Measurements from ENCODE around the gene POLN. TPM values are rescaled to one million over a fixed set of nuclear protein-coding genes. Genes with fewer than 3 reads are reported as not detected.
A peak's percentile ranks its signal among the peaks of the same experiment; 100 is the strongest.

POLN gene
- total and polyA plus RNA-seq, 2 donors: 1.0 to 3.1 TPM

GRCh38 chr4:2255501-2256155, 13.7 kb upstream of the POLN start:
- Histone ChIP-seq H3K27ac (ENCODE audit: low read depth) (peak overlapping the region; percentile 13), H3K4me1 (ENCODE audit: insufficient read depth) (no peaks in the 10 kb centered on the region), H3K4me3 (ENCODE audit: low read depth, low read length) (no peak overlapping the region), H3K36me3 (ENCODE audit: insufficient read depth) (no peaks in the 10 kb centered on the region)
- WGBS: 38% methylated on average over 18 of the region's 18 CpGs
- no peak for DNase-seq (ENCODE audit: extremely low spot score)

DNA sequence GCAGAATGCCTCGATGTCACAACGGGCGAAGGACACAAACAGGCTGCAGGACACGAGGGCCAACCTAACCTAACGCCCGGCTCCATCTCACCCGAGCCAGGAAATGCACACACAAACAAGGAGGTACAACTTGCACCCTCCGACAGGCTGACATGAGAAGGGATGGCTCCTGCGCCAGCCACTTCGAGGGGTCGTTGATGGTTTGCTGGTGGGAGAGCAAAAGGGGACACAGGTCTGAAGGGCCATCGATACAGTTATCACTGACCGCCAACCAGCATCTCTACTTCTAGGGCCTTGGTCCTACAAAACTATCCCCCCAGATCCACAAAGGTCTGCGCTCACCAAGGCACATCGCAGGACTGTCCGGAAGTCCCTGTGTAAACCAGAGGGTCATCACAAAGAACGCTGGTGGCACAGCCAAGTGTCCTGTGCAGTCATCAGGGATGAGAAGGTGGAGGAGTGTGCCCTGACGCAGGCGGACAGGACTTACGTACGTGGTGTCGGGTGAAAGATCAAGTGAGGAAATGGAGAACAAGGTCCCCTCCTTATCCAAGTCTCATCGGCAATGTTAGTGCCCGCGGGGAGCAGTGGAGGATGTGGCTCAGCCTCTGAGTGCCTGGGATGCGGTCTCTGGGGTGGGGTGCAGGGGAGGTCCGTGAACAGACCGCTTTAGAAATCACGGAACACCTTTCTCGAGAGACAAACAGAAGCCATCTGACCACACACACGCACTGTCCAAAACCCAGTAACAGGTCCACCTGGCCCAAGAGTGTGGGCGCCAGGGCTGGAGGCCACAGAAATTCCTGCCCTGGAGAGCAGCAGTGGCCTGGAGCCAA, 13.0 kb upstream of the POLN start:
- no peak overlapping the region for H3K4me3 ChIP-seq (ENCODE audit: low read depth, low read length)
- no peak for DNase-seq (ENCODE audit: extremely low spot score)

DNA sequence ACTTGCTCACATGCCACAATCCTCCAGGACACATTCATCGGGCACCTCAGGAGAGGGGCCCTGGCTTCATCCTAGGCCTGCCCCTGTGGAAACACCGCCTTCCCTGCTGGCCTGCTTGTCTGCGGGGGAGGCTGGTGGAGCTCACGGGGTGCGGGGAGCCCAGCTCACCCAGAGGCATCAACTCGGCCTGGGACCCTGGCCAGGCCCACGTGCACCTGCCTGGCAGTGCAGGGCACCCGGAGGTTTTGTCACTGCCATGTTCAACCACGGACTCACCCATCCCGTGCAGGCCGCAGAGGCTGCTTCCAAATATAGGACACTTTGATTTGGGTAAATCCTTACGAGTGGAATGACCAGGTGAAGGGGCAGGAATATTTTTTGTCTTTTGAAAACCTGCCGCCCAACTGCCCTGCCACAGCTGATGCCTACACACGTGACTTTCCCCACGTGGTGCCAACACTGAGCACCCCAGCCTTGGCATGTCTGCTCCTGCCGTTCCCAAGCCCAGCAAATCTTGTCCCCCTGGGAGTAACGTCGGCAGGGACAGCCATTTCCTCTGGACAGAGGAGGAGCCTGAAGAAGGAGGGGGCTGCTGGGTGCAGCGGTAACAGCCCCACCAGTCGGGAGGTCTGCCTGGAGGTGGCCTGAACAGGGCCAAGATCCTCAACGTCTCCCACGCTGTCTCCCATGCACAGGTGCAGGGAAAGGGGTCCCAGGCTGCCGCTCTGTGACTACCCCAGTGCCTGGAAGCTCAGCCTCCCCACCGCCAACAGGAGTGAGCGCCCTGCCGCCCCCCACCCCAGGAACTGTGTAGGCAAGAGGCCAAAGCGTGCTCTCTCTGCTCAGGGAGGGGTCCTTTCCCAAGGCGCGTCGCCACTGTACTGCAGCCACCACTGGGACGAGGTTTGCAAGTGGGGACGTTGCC, 11.5 kb upstream of the POLN start:
- 81% methylated on average over 32 of the region's 32 CpGs for WGBS
- Histone ChIP-seq H3K27ac (ENCODE audit: low read depth) (no peak overlapping the region), H3K4me3 (ENCODE audit: low read depth, low read length) (no peak overlapping the region), H3K4me1 (ENCODE audit: insufficient read depth) (no peaks in the 10 kb centered on the region), H3K36me3 (ENCODE audit: insufficient read depth) (peaks cover 7% of the 10 kb centered on the region)
- no peak for DNase-seq (ENCODE audit: extremely low spot score)

More for the DNA sequence above, 13.0 kb upstream of the POLN start:
- Histone ChIP-seq H3K4me1 (ENCODE audit: insufficient read depth) (no peaks in the 10 kb centered on the region), H3K36me3 (ENCODE audit: insufficient read depth) (peaks cover under 1% of the 10 kb centered on the region), H3K27ac (ENCODE audit: low read depth) (no peak overlapping the region)
- 84% methylated on average over 32 of the region's 32 CpGs for WGBS

GRCh38 chr4:2252530-2253091, 10.7 kb upstream of the POLN start:
- no peak for DNase-seq (ENCODE audit: extremely low spot score)
- H3K4me1 ChIP-seq (ENCODE audit: insufficient read depth): no peaks in the 10 kb centered on the region
- H3K4me3 ChIP-seq (ENCODE audit: low read depth, low read length): no peak overlapping the region
- 81% methylated on average over 12 of the region's 12 CpGs for WGBS
- H3K36me3 ChIP-seq (ENCODE audit: insufficient read depth): peaks cover 7% of the 10 kb centered on the region
- no peak overlapping the region for H3K27ac ChIP-seq (ENCODE audit: low read depth)

DNA sequence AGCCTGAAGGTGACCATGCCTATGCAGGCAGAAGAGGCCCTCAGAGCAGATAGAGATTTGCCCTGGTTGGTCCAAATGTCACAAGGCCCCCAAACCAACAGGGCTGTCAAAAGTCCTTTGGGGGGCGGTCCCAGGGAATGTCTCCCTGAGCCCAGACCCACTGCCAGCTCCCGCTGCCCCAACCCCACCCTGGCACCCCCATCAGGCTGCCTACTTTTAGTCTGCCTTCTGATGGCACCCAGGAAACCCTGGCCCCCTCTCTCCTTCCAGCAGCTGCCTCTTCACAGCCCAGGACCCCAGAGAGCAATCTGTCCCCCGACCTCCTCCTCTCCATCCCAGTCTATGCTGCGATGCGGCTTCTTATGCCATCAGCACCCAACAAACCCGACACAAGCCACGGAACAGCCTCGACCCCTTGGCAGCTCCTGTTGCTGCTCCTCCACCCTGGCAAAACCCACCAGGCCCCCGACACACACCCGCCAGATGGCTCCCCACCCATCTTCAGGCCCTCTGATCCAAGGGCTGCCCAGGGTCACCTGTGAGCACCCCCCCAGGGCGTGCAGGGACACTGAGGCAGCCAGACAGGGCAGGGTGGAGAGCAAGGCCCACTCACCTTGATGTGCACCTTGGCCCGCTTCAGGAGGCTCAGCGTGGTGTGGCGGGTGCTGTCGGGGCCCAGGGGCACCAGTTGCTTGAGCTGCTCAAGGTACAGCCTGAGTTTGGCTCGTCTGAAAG, 10.0 kb upstream of the POLN start:
- DNase-seq (ENCODE audit: extremely low spot score): no peak
- no peak overlapping the region for H3K27ac ChIP-seq (ENCODE audit: low read depth)
- WGBS: 90% methylated on average over 16 of the region's 16 CpGs
- H3K4me1 ChIP-seq (ENCODE audit: insufficient read depth): no peaks in the 10 kb centered on the region
- H3K4me3 ChIP-seq (ENCODE audit: low read depth, low read length): no peak overlapping the region
- peaks cover 7% of the 10 kb centered on the region for H3K36me3 ChIP-seq (ENCODE audit: insufficient read depth)

- no peak overlapping the region for H3K27ac ChIP-seq (ENCODE audit: low read depth)
- no peak overlapping the region for H3K4me3 ChIP-seq (ENCODE audit: low read depth, low read length)
- no peaks in the 10 kb centered on the region for H3K4me1 ChIP-seq (ENCODE audit: insufficient read depth)
- H3K36me3 ChIP-seq (ENCODE audit: insufficient read depth): peaks cover 7% of the 10 kb centered on the region
- DNase-seq (ENCODE audit: extremely low spot score): no peak
- 92% methylated on average over 25 of the region's 25 CpGs for WGBS
These were observed 9.3 kb upstream of the POLN start for GRCh38 chr4:2251073-2251794.

DNA sequence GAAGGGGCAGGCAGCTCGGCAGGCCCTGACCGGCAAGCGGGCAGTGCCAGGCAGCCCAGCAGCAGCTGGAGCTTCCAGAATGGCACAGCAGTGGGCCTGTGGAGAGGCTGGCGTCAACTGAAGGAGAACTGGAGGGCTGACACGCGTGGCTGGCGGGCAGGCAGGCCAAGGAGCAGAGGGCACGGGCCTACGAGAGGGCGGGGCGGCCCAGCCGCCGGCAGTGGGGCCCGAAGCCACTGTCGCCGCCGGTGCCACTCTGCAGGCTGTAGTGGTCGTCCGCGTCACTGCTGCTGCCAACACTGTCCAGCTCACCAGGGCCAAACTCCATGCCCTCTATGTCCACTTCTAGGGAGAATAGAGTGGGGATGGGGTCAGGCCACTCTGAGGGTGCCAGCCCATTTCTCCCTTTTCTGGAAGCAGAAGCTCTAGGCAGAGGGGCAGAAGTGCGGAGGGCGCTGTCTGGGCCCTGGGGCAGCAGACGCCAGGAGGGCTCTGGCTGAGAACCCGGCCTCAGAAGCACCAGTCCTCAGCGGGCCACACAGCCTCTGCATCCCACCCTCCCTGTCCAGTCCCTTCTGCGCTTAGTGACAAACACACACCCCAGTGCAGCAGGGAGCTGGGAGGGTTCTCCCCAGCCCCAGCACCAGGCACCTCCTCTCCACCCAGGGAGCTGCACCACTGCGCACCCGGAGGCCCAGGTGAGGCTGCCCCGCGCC, 8.6 kb upstream of the POLN start:
- whole genome bisulfite sequencing: 91% methylated on average over 30 of the region's 30 CpGs
- Histone ChIP-seq H3K36me3 (ENCODE audit: insufficient read depth) (peaks cover 7% of the 10 kb centered on the region), H3K4me3 (ENCODE audit: low read depth, low read length) (no peak overlapping the region), H3K27ac (ENCODE audit: low read depth) (no peak overlapping the region), H3K4me1 (ENCODE audit: insufficient read depth) (no peaks in the 10 kb centered on the region)
- DNase-seq (ENCODE audit: extremely low spot score): no peak

DNA sequence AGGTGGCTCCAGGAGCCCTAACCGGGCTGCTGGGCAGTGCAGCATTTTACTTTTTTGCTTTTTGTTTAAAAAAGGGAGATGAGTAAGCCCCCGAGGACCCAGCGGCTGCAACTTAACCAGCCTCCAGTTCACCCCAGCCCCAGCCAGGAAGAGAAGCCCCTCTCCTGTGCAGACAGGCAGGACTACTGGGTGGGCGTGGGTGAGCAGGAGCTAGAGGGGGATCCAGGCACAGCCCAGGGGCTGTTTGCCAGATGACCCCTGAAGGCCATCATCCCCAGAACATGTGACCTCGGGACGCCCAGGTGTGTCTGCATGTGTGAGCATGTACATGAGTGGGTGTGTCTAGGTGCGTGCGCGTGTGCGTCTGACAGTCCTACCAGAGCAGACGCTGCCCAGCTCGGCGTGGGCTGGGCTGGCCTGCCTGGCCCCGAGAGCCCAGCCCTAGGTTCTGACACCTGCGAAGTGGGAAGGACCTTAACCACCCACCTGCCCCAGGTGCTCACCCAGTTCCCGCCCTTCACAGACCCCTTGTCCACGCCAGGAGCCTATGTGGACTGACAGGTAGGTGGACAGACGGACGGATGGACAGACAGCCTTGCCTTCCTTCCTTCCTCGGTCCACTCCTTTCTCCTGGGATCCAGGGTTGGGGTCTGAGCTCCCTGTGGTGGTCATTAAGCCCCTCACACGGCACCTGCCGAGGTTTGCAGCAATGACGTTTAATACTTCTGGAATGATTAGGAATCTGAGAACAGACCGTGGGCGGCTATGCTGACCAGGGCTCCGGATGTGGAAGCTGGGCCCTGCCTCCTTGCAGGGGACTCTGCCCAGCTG, 7.8 kb upstream of the POLN start:
- H3K4me3 ChIP-seq (ENCODE audit: low read depth, low read length): no peak overlapping the region
- H3K36me3 ChIP-seq (ENCODE audit: insufficient read depth): peaks cover 7% of the 10 kb centered on the region
- DNase-seq (ENCODE audit: extremely low spot score): no peak
- no peak overlapping the region for H3K27ac ChIP-seq (ENCODE audit: low read depth)
- 84% methylated on average over 26 of the region's 26 CpGs for WGBS
- no peaks in the 10 kb centered on the region for H3K4me1 ChIP-seq (ENCODE audit: insufficient read depth)

DNA sequence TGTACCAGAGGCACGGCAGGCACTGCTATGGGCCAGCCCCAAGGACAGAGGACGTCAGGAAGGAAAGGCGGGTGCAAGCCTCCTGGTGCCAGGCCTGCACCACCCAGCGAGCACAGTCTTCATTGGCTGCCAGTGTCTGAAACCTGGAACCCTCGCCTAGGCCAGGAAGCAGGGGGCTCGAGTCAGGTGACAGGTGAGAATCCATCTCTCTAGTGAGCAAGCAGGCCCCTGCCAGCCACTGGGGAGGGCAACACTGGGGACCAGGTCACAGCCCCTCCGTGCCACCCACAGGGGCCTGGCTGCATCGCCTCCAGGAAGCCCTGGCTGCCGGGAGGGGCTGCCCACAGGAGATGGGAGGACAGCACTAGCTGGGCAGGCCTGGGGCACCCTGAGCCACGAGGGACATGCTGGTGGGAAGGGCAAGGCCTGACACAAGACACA, 6.9 kb upstream of the POLN start:
- 73% methylated on average over 10 of the region's 10 CpGs for WGBS
- DNase-seq (ENCODE audit: extremely low spot score): no peak
- peaks cover 7% of the 10 kb centered on the region for H3K36me3 ChIP-seq (ENCODE audit: insufficient read depth)

DNA sequence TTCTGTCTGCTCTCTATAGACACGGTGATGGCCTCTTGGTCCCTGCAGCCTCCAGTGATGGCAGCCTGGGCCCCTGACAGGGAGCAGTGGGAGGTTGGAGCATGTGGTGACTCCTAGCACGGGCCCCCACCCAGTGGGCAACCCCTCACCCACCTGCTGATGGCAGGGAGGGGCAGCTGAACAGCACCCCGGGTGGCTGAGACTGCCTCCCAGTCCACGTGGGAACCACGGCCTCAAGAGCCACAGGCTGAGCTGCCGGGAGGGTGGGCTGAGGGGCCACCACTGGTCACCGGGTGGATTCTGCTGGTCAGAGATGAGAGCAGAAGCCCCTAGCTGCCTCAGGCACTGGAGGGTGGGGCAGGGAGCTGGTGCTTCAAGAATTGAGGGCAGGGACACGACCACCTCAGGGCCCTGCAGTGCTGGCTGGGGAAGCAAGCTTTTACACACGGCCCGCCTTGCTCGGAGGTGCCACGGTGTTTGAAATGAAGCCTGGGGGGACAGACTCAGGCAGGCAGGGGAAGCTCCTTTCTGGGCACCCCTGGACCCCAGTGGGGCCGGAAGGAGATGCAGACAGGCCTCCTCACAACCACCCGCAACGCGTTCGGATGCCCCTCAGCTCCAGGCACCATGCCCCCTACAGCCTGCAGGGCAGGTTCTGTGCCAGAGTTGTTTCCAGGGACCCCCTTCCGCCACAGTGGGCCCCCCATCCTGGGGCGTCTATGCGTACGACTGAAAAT, 6.3 kb upstream of the POLN start:
- Histone ChIP-seq H3K27ac (ENCODE audit: low read depth) (no peak overlapping the region), H3K36me3 (ENCODE audit: insufficient read depth) (peaks cover 7% of the 10 kb centered on the region), H3K4me3 (ENCODE audit: low read depth, low read length) (no peak overlapping the region), H3K4me1 (ENCODE audit: insufficient read depth) (no peaks in the 10 kb centered on the region)
- 80% methylated on average over 21 of the region's 21 CpGs for WGBS
- DNase-seq (ENCODE audit: extremely low spot score): no peak

More for the DNA sequence above, 6.9 kb upstream of the POLN start:
- Histone ChIP-seq H3K4me3 (ENCODE audit: low read depth, low read length) (no peak overlapping the region), H3K27ac (ENCODE audit: low read depth) (no peak overlapping the region), H3K4me1 (ENCODE audit: insufficient read depth) (no peaks in the 10 kb centered on the region)

Data from urinary bladder (tissue), 4 donors.